HG03342 (cell line): ENCODE measurements around the gene MRPL41.
"Not testable (repeated sequence)": the region's sequence is repeated elsewhere in the genome, so short reads cannot be mapped to it uniquely, and the experiment has no call there.

ENCODE experiments used
- ATAC-seq: cut with Tn5 transposase; IDR thresholded peaks from one replicate; pipeline ENCODE4 v1.9.1; 2021; ENCODE audit warnings: mild to moderate bottlenecking, moderate library complexity; ENCODE audit not compliant: unreplicated experiment

MRPL41 gene

DNA sequence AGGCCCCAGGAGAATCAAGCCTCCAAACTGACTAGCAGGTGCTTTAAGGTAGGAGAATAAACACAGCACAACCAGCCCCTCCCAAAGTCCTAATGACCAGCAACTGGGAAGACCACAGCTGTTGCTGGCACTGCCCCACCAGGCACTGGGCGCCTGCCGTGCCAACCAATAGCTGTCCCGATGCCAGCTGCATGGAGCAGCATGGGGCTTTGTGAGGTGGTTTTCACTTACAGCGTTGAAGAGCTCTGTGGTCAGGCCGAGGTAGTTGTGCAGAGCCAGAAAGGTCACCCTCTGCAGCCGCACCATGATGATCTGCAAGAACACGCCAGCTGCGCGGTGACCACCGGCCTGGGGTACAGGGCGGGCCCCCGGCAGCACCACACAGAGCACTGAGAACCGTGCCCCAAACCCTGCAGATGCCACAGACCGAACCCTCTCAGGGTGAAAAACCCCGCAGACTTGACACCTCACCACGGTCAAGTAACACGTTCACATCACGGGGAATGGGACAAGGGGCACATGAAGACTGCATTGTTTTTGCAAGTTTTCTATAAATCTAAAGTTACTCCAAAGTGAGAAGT, 30.2 kb upstream of the MRPL41 start:
- no peak for ATAC-seq

DNA sequence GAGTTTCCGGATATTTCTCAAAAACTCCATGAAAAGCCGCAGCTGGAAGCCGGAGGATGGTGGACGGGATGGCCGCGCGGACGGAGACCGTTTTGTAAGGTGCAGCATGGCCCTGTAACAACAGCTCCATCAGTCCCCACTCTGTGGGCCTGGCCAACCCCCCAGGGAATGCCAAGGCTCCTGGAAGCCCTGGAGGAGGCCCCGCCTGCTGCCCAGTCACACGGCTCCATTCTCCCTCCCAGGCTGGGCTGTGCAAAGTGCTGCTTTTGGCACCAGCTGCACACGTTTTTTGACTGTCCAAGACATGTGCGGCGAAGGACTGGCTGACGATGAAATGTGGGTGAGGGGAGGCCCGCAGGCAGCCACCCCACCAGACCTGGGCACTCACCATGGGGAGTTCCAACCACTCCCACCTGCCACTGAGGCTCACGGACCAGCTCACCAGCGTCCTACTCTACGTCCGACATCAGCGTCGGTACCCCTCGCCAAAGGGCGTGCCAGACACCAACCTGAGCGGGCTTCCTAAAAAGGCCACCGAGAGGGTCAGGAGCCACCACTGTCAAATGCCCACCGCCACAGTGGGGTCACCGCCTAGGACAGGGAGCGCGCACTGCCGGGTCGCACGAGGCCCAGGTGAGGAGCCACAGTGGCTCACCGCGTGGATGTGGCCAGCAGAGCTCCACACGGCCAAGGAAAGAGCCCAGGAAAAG, 28.8 kb upstream of the MRPL41 start:
- ATAC-seq = no peak

DNA sequence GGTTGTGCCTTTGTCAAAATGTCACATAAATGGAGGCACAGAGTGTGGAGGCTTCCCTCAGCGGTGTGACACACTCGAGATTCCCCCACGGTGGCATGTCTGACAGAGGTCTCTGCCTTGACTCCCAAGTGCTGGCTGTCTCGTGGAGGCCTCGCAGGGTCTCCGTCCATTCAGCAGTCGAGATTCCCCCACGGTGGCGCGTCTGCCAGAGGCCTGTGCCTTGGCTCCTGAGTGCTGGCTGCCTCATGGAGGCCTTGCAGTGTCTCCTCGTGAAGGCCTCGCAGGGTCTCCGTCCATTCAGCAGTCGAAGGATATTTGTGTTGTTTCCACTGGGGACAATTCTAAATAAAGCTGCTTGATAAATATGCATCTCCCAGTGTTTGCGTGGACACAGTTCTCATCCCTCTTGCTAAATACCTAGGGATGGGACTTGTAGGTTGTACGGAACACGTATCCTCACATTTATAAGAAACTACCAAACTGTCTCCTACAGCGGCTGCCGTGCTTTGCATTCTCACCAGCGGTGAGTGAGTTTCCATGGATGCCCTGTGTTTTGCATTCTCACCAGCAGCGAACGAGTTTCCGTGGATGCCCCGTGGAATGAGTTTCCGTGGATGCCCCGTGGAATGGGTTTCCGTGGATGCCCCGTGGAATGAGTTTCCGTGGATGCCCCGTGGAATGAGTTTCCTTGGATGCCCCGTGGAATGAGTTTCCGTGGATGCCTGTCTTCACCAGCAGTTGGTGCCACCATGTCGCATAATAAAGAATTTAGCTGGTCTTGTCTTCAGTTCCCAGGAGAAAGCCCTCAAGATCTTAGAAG, 27.3 kb upstream of the MRPL41 start:
- no peak for ATAC-seq

DNA sequence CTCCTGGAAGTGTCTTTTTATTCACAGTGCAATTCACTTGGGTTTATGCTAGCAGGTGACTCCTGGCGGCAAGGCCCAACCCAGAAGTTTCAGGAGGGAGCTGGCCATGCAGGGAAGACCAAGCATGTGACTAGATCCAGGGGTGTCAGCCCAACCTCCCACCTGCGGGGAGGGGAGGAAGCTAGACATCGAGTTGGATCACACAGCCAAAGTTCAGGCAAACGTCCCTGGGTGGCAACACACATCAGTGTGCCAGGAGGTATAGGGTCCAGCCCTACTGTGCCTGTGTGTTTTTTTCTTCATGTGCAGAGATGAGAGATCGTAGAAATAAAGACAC, 26.7 kb upstream of the MRPL41 start:
- ATAC-seq = no peak

DNA sequence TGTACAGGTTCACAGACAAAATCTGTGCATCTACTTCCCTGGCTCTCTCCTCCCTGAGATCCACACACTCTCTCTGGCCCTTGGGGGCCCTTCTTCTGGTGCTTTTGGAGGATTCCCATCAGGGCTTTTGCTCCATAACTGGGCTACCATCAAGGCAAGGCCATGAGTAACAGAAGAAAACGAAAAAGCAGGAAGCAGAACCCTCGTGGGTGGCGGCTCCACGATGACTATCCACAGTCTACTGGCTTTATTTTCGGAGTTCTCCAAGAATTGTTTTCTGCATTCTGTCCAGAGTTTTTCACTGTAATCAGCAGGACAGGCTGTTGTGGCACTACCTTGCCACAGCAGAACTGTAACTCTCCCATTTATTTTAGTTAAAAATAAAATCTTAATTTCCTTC, 21.3 kb upstream of the MRPL41 start:
- no peak for ATAC-seq

DNA sequence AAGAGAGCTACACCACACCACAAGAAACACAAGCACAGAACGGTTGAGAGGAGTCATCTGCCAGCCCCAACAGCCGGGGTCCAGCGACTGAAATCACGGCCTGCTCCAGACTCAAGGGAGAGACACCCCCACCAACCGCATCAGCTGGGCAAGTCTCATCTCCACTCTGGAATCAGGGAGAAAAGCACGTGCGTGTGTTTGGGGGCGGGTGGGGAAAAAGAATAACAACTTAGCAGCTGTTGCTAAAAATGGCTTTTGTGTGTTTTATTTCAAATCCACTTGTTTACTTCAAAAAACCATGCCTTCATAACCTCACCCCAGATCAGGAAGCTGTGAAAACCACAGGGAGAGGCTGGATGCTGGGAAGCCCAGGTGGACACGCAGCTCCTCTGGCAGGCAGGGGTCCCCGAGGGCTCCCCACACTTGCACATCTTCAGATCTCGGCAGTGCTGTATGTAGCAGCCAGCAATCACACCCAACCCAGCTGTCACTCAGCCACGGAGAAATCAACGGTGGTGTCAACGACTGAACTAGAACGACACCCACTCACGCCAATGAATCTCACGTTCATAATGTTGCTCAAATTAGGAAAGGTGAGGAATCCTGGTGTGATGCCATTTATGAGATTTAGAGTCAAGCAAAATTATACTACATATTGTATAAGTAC, 20.4 kb upstream of the MRPL41 start:
- ATAC-seq = no peak

DNA sequence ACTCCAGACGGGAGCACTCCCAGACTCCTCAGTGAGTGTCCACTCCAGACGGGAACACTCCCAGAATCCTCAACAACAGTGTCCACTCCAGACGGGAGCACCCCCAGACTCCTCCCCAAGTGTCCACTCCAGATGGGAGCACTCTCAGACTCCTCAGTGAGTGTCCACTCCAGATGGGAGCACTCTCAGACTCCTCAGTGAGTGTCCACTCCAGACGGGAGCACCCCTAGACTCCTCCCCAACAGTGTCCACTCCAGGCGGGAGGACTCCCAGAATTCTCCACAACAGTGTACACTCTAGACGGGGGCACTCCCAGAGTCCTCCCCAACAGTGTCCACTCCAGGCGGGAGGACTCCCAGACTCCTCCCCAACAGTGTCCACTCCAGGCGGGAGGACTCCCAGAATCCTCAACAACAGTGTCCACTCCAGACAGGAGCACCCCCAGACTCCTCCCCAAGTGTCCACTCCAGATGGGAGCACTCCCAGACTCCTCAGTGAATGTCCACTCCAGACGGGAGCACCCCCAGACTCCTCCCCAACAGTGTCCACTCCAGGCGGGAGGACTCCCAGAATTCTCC, 18.7 kb upstream of the MRPL41 start:
- ATAC-seq = not testable (repeated sequence)

DNA sequence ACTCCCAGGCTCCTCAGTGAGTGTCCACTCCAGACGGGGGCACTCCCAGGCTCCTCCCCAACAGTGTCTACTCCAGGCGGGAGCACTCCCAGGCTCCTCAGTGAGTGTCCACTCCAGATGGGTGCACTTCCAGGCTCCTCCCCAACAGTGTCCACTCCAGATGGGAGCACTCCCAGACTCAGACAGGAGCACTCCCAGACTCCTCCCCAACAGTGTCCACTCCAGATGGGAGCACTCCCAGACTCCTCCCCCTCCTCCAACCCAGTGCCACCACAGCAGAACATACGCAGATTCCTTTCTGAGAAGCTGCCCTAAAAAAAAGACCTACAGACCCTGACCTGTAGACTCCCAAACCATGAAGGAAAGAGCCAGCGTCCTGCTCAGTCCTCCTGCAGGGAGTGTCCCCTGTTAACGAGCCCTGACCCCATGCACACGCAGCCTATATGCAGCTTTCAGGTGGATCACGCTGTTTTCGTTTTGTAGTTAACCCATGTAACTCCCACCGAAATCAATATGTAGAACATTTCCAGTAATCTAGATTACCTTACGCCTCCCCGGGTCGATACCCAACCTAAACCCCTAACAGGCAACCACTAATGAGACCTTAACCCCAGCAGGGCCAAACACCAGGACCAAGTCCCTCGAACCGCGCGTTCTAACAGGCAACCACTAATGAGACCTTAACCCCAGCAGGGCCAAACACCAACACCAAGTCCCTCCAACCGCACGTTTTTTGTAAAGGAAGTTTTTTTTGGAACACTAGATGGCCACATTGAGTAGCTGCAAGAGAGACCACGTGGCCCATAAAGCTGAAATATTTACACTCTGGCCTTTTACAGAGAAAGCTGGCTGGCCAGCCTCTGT, 17.2 kb upstream of the MRPL41 start:
- no peak for ATAC-seq

DNA sequence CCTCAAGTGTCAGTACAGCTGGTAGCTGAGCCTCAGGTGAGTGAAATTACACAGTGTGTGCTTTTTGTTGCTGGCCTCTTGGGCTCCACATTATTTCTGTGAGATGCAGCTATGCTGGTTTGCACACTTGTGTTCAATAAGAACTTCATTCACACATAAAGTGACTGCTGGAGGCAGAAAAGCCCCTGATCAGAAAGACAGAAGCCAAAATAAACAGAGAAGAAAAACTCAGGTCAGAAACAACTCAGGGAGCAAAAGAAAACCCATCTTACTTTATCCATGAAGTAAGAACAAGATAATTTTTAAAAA, 16.6 kb upstream of the MRPL41 start:
- ATAC-seq = no peak

DNA sequence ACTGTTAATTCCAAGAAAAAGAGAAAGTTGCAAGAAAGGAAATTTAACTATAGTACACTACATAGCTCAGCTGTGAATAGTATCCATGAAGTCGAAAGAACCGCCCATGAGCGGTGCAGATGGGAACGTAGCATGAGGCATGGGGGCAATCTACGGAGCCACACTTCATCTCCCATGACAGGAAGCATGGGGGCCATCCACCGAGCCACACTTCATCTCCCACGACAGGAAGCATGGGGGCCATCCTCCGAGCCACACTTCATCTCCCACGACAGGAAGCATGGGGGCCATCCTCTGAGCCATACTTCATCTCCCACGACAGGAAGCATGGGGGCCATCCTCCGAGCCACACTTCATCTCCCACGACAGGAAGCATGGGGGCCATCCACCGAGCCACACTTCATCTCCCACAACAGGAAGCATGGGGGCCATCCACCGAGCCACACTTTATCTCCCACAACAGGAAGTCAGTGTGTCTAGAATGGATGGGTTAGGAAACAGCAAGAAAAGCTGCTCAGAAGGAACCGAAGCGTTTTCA, 15.0 kb upstream of the MRPL41 start:
- not testable (repeated sequence) for ATAC-seq

DNA sequence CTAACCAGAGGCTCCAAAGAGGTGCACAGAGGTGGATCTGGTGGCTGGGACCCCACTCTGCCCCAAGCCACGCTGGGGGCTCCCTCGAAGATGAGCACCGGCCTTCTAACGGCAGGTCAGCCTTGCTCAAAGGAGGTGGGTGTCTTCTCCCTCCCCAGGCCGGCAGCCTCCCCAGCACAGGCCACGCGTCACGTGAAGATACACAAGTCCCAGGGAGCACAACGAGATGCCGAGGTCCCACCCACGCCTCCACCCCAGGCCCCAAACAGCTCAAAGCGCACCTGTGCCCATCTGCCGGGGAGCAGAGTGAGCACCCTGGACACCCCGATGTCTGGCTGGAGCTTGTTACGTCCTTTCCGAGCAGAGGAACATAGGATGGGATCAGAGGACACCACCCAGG, 13.6 kb upstream of the MRPL41 start:
- ATAC-seq = no peak

DNA sequence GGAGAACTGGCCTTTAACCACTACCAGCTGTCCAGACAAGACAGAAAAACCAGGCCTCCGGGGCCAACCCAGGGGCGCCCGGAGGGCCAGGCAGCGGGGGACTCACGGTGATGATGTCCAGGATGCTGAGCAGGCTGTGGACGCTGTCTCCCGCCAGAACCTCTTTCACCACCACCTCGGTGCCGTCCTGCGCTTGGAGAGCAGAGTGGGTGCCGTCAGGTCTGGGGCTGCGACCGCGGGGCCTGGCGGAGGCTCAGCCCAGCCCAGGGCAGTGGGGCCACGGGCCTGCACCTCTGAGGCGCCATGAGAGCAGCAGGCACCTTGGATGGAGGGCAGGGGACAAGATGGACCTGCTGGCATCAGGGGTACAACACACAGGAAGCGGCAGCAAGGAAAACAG, 11.1 kb upstream of the MRPL41 start:
- no peak for ATAC-seq

DNA sequence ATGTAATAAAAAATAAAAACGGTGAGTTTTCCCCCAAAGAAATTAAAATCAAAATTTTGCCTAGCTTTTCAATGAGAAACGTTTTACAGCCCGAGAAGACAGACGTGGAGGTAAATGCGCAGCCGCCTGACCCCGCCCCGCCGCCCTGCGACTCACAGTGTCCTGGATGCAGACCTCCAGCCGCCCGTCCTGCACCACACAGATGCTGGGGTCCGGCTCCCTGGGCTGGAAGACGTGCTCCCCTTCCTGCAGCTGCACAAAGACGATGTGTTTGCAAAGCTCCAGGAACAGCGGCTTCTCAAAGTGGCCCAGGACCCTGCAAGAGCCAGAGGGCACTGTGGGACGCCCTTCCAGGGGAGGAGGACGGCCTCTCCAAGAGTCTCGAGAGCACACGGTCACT, 9.2 kb upstream of the MRPL41 start:
- no peak for ATAC-seq

DNA sequence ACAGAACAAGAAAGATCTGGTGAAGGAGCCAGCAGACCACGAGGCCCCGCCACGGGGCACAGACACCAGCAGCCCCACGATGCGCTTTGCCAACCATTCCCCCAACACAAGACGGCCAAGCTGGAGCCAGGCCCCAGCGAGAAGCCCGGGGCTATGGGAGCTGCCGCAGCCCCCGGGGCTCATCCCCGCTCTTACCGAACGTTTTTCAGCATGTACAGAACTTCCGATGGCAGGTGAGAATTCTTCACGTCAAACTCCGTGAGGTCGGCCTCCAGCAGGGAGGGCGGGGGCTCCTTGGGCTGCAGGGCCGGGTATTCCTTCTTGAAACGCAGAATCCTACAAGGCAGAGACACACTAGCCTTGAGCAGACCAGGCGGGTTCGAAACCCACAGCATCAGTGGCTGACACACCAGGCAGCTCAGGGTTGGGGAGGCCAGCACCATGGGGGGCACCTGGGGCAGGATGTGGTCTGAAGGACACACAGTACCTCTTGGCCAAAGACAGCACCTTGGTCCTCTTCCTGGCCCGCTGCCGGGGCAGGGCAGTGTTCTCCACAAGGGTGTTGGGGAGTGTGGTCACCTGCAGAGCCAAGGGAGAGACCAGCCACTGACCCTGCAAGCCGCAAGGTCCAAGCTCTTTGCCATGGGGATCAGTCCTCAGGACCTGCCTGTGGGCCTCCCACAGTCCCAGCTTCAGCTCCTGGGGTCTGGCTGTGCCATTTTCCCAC, 8.3 kb upstream of the MRPL41 start:
- no peak for ATAC-seq

DNA sequence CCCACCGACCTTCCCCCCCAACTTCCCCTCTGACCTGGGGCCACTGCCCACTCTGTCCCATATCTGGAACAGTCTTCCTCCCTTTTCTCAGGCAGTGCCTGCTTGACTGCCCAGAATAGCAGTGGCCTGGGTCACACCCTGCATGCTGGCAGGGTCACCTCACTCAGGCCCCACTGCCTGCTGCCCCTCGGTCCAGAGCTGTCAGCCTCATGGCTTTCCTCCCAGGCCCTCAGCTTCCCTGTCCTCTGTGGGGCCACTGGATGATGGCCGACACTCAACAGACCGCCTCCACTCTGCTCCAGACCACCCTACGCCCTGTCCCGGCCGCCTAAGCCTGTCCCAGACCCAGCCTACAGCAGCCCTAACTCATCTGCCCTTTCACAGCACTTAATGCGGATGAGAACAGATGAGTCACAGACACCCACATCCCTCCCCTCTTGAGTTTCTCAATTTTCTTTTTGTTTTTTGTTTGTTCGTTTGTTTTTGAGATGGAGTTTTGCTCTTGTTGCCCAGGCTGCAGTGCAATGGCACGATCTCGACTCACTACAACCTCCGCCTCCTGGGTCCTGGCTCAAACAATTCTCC, 7.4 kb upstream of the MRPL41 start:
- ATAC-seq = no peak

DNA sequence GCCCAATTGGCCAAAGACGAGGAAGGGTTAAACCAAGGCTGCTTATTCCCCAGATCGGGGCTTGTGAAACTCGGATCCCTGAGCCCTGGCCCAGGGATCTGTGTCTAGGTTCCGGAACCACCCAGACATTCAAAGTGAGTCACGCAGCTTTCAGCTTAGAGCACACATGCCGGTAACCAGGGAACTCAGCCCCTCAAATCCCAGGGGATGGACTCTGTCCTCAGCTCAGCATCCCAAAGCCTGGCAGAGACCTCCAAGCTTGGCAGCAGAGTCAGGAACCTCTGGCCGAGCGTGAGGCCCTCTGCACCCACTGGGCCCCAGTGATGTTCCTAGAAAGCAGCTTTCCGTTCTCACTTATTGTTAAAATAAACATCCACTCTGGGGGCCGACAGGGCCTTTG, 6.6 kb upstream of the MRPL41 start:
- no peak for ATAC-seq

DNA sequence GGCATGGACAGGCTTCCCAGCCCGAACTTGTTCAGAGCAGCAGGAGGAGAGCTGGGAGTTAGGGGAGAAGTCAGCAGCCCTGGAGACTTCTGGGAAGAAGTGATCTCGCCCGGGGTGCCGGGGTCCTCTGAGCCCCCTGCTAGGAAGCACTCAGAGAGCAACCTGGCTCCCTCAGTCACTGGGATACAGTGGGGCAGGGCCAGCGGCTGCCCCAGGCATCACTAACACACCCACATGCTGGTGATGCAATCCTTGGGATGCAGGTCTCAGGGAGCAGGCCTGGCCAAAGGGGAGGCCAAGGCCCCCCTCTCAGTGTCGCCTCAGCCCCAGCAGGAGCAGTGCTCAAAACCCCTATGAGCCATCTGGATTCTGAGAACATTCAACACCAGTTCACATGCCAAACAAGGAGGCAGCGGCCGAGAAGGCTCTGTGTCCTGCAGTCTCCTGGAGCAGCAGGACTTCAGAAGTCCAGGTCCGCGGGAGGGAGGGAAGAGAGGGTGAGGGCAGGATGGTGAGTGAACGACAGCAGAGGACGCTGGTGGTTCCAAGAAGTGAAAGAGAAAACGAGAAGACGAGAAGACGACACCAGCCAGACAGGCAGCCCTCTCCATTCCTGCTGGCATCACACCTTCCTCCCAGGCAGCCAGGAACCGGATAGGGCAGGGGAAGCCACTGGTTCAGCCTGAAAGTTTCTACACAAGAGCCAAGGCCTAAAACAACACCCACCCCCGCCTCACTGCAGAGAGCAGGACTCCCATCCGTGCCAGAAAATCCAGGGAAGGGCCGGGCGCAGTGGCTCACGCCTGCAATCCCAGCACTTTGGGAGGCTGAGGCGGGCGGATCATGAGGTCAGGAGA, 3.8 kb upstream of the MRPL41 start:
- ATAC-seq = no peak

DNA sequence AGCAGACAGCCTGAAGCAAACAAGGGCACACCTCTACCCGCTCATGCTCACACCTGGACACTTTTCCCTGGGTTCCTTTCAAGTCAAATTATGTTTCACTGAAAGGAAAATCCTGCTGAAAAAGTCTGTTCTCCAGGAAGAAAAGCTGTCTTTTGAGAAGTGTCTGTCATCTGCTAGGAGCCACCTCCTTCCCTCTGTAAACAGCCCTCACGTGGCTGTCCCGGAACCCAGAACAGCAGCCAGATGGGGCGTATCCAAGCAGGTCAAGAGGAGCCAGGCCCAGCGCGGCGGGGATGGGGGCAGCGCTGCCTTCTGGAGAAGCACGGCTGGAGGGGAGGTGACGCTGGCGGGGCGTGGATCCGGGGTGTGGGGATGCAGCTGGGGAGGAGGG, 1.5 kb upstream of the MRPL41 start, which contains the start of gene PNPLA7:
TSS of gene PNPLA7 (minus strand) at position 172 of the 391 bp plus-strand sequence. CDS start 205 bp downstream, outside the sequence.
- ATAC-seq = no peak
